HG03175 (cell line): ENCODE results near the gene SPEG.
"Not testable (repeated sequence)": the region's sequence is repeated elsewhere in the genome, so short reads cannot be mapped to it uniquely, and the experiment has no call there.

ENCODE experiments used
- ATAC-seq: cut with Tn5 transposase; IDR thresholded peaks from one replicate; pipeline ENCODE4 v1.9.1; 2021; ENCODE audit warnings: mild to moderate bottlenecking, moderate library complexity; ENCODE audit not compliant: unreplicated experiment

Gene SPEG

GRCh38 chr2:219404954-219405353 lies 29.7 kb upstream of the SPEG start:
- no peak for ATAC-seq

DNA sequence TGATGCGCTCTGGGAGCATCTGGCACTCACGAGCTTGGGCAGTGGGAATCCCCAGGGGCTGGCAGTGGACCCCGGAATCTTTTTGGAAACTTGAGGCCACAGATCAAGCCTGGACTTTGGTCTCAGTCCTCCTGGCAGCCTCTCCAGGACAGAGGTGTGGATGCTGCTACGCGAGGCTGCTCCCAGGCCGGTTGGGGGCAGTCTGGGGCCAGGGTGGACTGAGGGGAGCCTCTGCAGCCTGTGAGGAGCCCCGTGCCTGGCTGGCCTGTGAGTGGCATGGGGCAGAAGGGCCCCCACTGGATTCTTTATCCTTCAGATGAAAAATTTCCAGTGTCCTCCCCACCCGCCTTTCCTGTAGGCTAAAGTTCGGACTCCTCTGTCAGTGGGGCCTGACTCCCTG lies 29.2 kb upstream of the SPEG start:
- ATAC-seq: no peak

DNA sequence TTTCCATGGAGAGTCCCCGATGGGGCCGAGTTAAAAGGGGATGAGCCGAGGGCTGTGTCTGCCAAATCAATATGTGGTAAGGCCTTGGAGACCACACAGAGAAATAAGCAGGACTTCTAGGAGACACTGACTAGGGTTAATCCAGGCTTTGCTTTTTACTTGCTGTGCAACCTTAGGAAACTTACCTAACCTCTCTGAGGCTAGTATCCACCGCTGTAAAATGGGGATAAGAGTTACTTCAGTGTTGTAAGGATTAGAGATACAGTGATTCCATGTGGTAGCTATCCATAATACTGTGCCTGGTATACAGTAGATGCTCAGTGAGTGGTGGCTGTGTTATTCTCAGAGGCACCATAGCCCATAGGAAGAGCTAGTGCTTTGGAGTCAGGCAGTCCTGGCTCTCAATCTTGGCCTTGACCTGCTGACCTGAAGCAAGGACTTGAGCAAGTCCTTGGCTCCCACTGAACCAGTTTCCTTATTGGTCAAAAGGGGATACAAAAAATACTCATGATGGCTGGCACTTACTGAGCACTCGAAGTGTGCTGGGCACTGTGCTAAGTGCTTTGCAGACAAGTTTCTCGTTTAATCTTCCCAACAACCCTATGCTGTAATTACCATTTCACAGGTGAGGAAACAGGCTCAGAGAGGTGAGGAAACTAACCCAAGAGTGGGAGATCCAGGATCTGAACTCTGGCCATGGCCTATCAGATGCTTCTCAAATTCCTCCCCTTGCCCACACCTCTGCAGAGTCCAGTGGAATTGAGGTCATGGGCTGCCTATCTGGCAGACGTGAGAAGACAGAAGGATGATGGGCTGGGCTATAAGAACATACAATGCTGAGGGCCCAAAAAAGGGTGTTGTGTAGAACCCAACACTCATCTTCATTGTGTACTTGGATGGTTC lies 28.4 kb upstream of the SPEG start:
- no peak for ATAC-seq

GRCh38 chr2:219406861-219407230 lies 27.8 kb upstream of the SPEG start:
- no peak for ATAC-seq

GRCh38 chr2:219407343-219407742 lies 27.3 kb upstream of the SPEG start:
- ATAC-seq: not testable (repeated sequence)

GRCh38 chr2:219408204-219408603 lies 26.4 kb upstream of the SPEG start:
- ATAC-seq: no peak

GRCh38 chr2:219408631-219409030 lies 26.0 kb upstream of the SPEG start:
- ATAC-seq: no peak

DNA sequence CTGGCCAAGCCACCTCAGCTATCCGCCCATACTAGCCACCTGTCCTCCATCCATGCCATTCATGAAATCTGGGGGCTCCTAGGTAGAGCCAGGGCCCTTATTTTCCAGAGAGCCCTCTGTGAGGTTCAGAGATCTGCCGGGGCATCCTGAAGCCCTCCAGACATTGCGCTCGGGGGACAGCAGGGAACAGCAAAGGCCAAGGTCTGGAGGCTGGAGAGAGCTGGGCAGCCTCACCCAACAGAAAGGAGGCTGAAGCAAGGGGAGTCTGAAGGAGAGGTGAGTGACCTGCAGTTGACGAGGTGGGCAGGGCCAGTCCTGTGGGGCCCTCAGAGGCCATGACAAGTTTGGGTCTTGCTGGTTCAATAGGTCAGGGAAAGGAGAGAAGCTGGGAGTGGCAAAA lies 25.0 kb upstream of the SPEG start:
- ATAC-seq: no peak

- no peak for ATAC-seq
Measured at GRCh38 chr2:219410390-219410789, 24.3 kb upstream of the SPEG start.

DNA sequence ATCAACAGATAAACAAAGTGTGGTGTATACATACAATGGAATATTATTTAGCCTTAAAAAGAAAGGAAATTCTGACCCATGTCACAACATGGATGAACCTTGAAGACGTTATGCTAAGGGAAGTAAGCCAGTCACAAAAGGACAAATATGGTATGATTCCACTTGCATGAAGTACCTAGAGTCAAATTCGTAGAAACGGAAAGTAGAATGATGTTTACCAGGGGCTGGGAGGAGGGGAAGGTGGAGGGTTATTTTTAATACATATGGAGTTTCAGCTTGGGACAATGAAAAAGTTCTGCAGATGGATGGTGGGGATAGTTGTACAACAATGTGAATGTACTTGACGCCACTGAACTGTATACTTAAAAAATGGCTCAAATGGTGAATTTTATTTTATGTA lies 19.8 kb upstream of the SPEG start:
- ATAC-seq: no peak

DNA sequence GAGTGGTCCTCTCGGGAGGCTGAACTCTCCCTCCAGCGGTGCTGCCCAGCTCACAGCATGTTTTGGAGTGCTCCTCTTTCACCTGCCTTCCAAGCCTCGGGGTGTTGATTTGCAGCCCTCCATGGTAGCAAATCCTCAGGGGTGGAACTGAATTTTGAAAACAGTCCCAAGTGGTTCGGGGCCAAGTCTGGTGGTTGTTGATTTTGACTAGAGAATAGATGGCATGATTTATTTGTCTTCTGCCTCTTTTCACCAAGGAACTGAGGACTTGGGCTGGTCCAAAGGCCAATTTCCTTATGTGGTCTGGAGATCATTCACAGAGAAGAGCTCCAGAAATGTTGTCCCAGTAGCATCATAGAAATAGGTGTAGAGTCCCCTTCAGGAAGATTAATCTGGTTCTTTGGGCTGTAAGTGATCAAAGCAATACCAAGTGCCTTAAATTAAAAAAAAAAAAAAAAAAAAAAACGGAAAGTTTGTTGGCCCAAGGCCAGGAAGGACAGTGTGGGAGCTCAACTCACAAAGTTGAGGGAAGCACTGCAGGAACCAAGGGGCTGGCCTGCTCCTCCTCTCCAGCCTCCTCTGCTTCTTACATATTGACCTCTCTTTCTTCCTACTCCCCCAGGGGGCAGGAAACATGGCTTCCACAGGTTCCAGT lies 18.9 kb upstream of the SPEG start:
- ATAC-seq: no peak

DNA sequence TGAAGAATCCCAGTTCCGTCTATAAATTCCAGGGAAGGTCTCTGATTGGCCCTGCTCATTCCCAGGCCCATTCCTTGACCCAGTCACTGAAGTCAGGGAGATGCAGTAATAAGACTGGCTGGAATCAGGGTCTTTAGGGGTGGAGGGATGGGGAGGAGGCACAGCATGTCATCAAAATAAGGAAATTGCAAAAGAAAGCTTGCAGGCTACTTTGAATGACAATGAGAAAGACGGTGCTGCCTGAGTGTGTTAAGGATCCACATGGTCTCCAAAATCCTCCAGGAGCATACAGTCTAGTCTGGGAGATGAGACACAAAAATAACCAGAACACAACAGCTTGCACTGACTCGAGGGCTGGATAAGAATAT lies 18.4 kb upstream of the SPEG start:
- no peak for ATAC-seq

DNA sequence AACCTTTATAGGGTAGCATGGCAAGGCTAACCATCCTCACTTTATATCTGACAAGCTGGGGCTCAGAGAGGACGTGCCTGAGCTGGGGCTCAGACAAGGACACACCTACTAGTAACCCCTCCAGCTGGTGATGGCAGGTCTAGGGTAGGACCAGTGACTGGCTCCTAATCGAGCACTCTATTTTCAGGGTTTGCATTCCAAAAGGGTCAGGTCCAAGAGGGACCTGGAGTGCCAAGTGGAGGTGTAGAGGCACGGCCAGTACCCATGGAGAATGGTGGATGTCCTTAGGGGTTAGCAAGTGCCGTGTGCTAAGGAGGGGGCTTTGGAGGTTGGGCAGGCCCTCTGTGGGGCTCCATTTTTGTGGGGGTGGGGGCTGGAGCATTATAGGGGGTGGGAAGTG lies 17.7 kb upstream of the SPEG start:
- no peak for ATAC-seq

GRCh38 chr2:219417374-219417773 lies 17.3 kb upstream of the SPEG start:
- ATAC-seq: no peak

DNA sequence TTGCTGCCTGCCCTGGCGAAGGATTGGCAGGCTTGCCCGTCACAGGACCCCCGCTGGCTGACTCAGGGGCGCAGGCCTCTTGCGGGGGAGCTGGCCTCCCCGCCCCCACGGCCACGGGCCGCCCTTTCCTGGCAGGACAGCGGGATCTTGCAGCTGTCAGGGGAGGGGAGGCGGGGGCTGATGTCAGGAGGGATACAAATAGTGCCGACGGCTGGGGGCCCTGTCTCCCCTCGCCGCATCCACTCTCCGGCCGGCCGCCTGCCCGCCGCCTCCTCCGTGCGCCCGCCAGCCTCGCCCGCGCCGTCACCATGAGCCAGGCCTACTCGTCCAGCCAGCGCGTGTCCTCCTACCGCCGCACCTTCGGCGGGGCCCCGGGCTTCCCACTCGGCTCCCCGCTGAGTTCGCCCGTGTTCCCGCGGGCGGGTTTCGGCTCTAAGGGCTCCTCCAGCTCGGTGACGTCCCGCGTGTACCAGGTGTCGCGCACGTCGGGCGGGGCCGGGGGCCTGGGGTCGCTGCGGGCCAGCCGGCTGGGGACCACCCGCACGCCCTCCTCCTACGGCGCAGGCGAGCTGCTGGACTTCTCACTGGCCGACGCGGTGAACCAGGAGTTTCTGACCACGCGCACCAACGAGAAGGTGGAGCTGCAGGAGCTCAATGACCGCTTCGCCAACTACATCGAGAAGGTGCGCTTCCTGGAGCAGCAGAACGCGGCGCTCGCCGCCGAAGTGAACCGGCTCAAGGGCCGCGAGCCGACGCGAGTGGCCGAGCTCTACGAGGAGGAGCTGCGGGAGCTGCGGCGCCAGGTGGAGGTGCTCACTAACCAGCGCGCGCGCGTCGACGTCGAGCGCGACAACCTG lies 16.3 kb upstream of the SPEG start, which contains the start of gene DES:
DES (plus strand) TSS at position 223 of the 857 bp plus-strand sequence; CDS start at position 309, 86 bp downstream.
- ATAC-seq: no peak

DNA sequence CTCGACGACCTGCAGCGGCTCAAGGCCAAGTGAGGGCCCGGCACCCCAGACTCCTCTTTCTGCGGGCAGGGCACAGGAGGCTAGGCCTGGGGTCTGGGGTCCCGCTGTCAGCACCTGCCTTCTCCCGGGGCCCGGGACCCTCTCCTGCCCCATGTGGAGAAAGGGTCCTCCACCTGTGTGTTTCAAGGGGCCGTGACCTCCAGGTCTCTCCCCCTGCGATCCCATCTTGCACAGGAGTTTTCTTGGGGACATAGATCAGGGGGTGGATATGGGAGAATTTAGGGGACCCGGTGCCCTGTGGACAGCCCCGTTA lies 15.7 kb upstream of the SPEG start:
- no peak for ATAC-seq

DNA sequence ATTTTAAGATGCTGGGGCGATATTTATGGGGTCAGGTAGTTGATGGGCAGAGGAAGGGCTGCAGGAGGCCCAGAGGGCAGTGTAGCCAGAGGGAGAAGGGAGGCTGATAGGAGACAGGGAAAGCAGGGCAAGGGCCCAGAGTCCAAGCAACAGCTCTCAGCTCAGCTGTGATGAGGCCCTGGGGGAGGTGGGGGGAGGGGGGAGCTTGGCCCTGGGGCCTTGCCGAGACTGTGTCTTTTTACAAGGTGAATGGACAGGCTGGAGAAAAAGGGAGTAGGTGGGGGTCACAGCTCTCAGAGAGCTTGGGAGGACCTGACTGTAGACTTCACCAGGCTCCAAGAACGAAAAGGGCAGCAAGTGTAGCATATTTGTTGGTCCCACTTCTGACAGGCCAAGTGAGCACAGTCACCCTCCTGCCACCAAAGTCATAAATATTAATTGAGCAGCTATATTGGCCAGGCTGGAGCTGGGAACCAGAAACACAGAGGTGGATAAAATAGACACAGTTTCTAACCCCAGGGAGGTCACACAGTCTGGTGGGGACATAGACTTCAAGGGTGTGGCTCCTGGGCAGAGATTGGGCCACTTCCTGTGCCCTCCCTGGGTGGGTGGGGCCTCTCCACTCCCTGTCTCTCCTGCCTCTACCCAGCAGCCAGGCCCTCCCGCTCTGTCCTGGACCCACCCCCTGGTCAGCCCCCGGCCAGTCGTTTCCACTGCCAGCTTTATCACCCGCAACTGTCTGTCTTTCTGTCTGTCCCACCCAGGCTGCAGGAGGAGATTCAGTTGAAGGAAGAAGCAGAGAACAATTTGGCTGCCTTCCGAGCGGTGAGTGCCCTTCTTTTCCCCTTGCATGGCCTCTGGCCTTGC lies 15.1 kb upstream of the SPEG start:
- ATAC-seq: no peak

DNA sequence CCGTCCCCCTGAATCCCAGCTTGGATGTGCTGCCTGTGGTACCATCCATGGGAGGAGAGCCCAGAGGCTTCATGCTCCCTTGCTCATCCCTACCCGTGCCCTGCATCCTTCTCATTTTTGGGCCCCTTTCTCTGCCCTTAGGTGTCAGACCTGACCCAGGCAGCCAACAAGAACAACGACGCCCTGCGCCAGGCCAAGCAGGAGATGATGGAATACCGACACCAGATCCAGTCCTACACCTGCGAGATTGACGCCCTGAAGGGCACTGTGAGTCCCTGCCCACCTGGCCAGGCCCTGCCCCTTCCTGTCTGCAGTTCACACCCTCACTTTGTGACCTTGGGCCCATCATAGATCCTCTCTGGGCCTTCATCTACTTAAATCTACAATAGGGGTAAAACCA lies 14.0 kb upstream of the SPEG start:
- ATAC-seq: no peak

GRCh38 chr2:219421323-219421722 lies 13.3 kb upstream of the SPEG start:
- ATAC-seq: no peak

DNA sequence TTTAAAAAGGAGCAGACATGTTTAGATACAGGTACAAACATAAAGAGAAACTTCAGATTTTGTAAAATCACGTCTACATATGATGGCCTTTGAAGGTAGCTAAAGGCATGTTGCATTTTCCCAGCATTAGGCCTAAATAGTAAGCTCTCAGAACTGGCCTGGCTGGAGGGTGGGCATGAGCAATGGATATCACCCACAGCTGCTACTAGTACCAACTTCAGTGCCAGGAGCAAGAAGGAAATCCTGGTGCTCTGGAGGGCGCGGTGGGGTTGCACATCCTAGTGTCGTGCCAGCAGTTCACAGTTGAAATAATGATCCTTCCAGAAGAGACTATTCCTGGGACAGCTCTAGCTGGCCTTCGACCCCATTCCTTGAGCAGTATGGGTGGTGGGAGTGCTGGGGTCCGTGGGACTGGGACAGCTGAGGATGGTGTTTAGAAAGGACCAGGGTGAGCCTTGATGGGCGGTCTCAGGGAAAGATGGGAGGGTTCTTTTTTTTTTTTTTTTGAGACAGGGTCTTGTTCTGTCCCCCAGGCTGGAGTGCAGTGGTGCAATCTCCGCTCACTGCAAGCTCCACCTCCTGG lies 11.6 kb upstream of the SPEG start:
- no peak for ATAC-seq
